ENCODE results near the gene ZIC2. TPM values are rescaled to one million over a fixed set of nuclear protein-coding genes. Genes with fewer than 3 reads are reported as not detected.
A peak's percentile ranks its signal among the peaks of the same experiment; 100 is the strongest.

ZIC2 gene
- total and polyA plus RNA-seq, 2 donors (not counting 1 experiment from before 2014, with no cell fraction given), result not detected

DNA sequence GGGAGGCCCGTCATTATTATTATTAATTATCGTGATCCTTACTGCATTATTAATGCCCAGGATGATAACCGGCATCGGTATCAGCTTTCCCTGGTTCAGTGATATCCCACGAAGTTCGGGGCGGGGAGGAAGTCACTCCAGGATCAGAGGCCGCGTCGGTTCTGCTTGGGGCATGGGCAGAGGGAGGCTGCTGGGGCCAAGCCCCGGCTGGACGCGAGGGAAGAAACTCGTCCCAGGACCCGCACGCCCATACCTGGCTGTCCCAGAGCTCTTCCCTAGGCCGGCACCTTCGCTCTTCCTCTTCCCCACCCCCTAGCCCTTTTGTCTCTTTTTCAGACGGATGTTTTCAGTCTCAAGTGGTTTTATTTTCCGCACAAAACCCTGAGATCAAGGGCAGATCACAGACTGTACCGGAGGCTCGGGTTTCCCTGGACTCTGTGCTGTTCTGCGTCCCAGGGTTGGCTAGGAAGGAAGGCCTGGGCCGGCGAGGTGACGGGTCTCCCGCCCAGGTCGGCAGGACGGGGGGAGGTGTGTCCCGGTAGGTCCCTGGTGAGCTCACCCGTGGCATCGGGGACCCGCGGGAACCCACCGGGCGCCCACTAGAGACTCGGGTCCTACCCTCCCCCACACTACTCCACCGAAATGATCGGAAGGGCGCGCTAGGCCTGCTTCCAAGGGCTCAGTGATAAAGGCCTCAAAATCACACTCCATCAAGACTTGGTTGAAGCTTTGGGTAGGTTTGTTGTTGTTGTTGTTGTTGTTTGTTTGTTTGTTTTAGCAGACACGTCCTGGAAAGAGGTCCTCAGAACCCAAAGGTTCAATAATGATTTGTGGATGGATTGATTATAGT, 7.9 kb downstream of the ZIC2 start:
- DNase-seq (ENCODE audit: low read depth in 2 of 2), result no peak

DNA sequence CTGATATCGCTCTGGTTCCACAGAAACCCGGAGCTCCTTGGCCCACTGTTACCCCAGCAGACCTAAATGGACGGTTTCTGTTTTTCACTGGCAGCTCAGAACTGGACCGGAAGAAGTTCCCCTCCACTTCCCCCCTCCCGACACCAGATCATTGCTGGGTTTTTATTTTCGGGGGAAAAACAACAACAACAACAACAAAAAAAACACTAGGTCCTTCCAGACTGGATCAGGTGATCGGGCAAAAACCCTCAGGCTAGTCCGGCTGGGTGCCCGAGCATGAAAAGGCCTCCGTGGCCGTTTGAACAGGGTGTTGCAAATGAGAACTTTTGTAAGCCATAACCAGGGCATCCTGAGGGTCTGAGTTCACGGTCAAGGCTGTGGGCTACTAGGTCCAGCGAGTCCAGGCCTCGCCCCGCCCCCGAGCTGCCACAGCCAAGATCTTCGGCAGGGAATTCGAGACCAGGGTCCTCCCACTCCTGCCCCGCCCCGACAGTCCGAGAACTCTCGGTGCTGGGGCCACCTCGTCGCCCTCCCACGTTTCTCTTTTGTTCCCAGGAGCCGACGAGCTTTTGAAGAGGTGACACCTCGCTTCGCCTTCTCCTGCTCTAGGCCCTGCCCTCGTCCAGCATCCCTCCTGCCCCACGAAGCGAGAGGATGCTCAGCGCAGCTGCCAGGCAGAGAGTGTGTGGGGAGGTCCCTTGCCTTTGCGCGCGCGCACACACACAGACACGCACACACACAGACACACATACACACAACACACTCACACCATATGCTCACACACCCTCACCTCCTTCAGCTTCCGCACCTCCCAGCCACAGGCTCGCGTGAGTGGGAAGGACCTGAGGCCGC, 8.8 kb downstream of the ZIC2 start:
- no peaks in the 10 kb centered on the region for H3K79me2 ChIP-seq (ENCODE audit: control insufficient read depth, insufficient read depth, low read length)
- H3K4me2 ChIP-seq (ENCODE audit: extremely low read depth, insufficient read depth, low read length), result no peak overlapping the region
- H3K4me3 ChIP-seq (replicated peaks in 1 of 4; ENCODE audit: control extremely low read depth in 1 of 4, insufficient read depth in 1 of 4, low read depth in 3 of 4, low read length in 4 of 4), result no peak overlapping the region
- no peak overlapping the region for H3K9ac ChIP-seq (ENCODE audit: insufficient read depth, low read length)
- no peak overlapping the region for H2AFZ ChIP-seq (ENCODE audit: low read length)
- no peaks in the 10 kb centered on the region for H3K9me3 ChIP-seq (ENCODE audit: control insufficient read depth, insufficient read depth, low read depth, low read length)
- TF ChIP-seq CTCF (conservative IDR thresholded peaks at IDR 0.05 in 1 of 2, IDR thresholded peaks at IDR 0.05 in 1 of 2; ENCODE audit: low read depth in 1 of 2, low read length in 2 of 2), result no peak
- peak; percentile 88 for TF ChIP-seq EZH2 (IDR thresholded peaks at IDR 0.05; ENCODE audit: low read length, missing control alignments)
- peaks cover 2% of the 10 kb centered on the region for H4K20me1 ChIP-seq (ENCODE audit: control insufficient read depth, extremely low read depth, insufficient read depth, low read length)
- no peaks in the 10 kb centered on the region for H3K4me1 ChIP-seq (ENCODE audit: control insufficient read depth, extremely low read depth, insufficient read depth, low read length)
- no peak overlapping the region for H3K27ac ChIP-seq (ENCODE audit: insufficient read depth, low read length)
- DNase-seq (ENCODE audit: low read depth in 2 of 2), result no peak
- peaks cover 83% of the 10 kb centered on the region for H3K27me3 ChIP-seq (ENCODE audit: control insufficient read depth, insufficient read depth, low read length)
- no peaks in the 10 kb centered on the region for H3K36me3 ChIP-seq (ENCODE audit: control insufficient read depth, insufficient read depth, low read length)

More for the DNA sequence above, 7.9 kb downstream of the ZIC2 start:
- no peak overlapping the region for H3K27ac ChIP-seq (ENCODE audit: insufficient read depth, low read length)
- peak; percentile 89 for TF ChIP-seq EZH2 (IDR thresholded peaks at IDR 0.05; ENCODE audit: low read length, missing control alignments)
- TF ChIP-seq CTCF (conservative IDR thresholded peaks at IDR 0.05 in 1 of 2, IDR thresholded peaks at IDR 0.05 in 1 of 2; ENCODE audit: low read depth in 1 of 2, low read length in 2 of 2), result no peak
- no peak overlapping the region for H3K4me3 ChIP-seq (replicated peaks in 1 of 4; ENCODE audit: control extremely low read depth in 1 of 4, insufficient read depth in 1 of 4, low read depth in 3 of 4, low read length in 4 of 4)
- no peak overlapping the region for H2AFZ ChIP-seq (ENCODE audit: low read length)
- no peak overlapping the region for H3K9ac ChIP-seq (ENCODE audit: insufficient read depth, low read length)
- H4K20me1 ChIP-seq (ENCODE audit: control insufficient read depth, extremely low read depth, insufficient read depth, low read length), result no peaks in the 10 kb centered on the region
- no peaks in the 10 kb centered on the region for H3K4me1 ChIP-seq (ENCODE audit: control insufficient read depth, extremely low read depth, insufficient read depth, low read length)
- H3K27me3 ChIP-seq (ENCODE audit: control insufficient read depth, insufficient read depth, low read length), result peaks cover 84% of the 10 kb centered on the region
- H3K36me3 ChIP-seq (ENCODE audit: control insufficient read depth, insufficient read depth, low read length), result no peaks in the 10 kb centered on the region
- no peaks in the 10 kb centered on the region for H3K79me2 ChIP-seq (ENCODE audit: control insufficient read depth, insufficient read depth, low read length)
- H3K9me3 ChIP-seq (ENCODE audit: control insufficient read depth, insufficient read depth, low read depth, low read length), result no peaks in the 10 kb centered on the region
- no peak overlapping the region for H3K4me2 ChIP-seq (ENCODE audit: extremely low read depth, insufficient read depth, low read length)

Data from fibroblast of lung (primary cell).